Thyroid gland (tissue), 4 donors: ENCODE results near the gene HID1. TPM values are rescaled to one million over a fixed set of nuclear protein-coding genes. Genes with fewer than 3 reads are reported as not detected.
"Not testable (repeated sequence)": the region's sequence is repeated elsewhere in the genome, so short reads cannot be mapped to it uniquely, and the experiment has no call there.

Experiments used
- DNase-seq, 2 donors: peaks; one replicate each; pipeline ENCODE4 v3.0.0-alpha.2; 2019
- H3K27ac ChIP-seq, 3 donors: fragments of 200-600 bp; sonication (generic); 1 replicate in 2 of 3; 2 replicates in 1 of 3; pipeline ENCODE4 v1.5.1; 2016 to 2019; ENCODE audit warnings: mild to moderate bottlenecking in 1 of 3, moderate library complexity in 1 of 3
- H3K27me3 ChIP-seq: fragments of 200-600 bp; sonication (generic); one replicate; pipeline ENCODE4 v1.5.1; 2019
- H3K36me3 ChIP-seq, 2 donors: fragments of 200-600 bp; sonication (generic); one replicate each; pipeline ENCODE4 v1.5.1; 2016 to 2019
- H3K4me1 ChIP-seq, 2 donors: fragments of 200-600 bp; sonication (generic); one replicate each; pipeline ENCODE4 v1.5.1; 2017 to 2019
- H3K4me3 ChIP-seq, 3 donors: fragments of 200-600 bp; sonication (generic); replicated peaks in 1 of 3; 1 replicate in 2 of 3; 2 replicates in 1 of 3; pipeline ENCODE4 v1.5.1; 2016; ENCODE audit warnings: mild to moderate bottlenecking in 1 of 3
- H3K9me3 ChIP-seq: fragments of 200-600 bp; sonication (generic); one replicate; pipeline ENCODE4 v1.5.1; 2017
- CTCF ChIP-seq, 6 experiments: fragments of 200-600 bp in 3 of 6; fragments of 450-650 bp in 3 of 6; sonication (generic) in 3 of 6; IDR thresholded peaks; one replicate each; pipeline ENCODE4 v1.5.1; 2016 to 2019; ENCODE audit warnings: antibody characterized with exemption in 6 of 6, mild to moderate bottlenecking in 2 of 6, inconsistent platforms in 1 of 6, moderate library complexity in 1 of 6
- POLR2A ChIP-seq, 2 donors: fragments of 450-650 bp; IDR thresholded peaks; one replicate each; pipeline ENCODE4 v1.6.1; 2017; ENCODE audit warnings: antibody characterized with exemption in 2 of 2, mild to moderate bottlenecking in 2 of 2, moderate library complexity in 1 of 2
- WGBS, 2 donors: methylation state at CpG; one replicate each; pipeline ENCODE4 v1.1.5; 2017; 5-methylcytosine and 5-hydroxymethylcytosine counted together
- intact Hi-C: fragments of 100-400 bp; cut with DNase I; formaldehyde crosslinking; loops from one replicate; pipeline ENCODE4 v1.15.1; 2023
- total RNA-seq, 4 donors: library from RNA; depleted of rRNA; stranded (reverse); fragments of >200 nt; gene quantifications; one replicate each; pipeline ENCODE4 v1.2.3, GENCODE V29; 2016

Gene HID1
- total RNA-seq, 4 donors from 2014 or later: 19.4 to 27.4 (median 21.3) TPM

- intact Hi-C loops: no loop called here
- Histone ChIP-seq H3K36me3 (no peaks in the 10 kb centered on the region), H3K4me1 (no peaks in the 10 kb centered on the region), H3K27me3 (no peaks in the 10 kb centered on the region), H3K9me3 (no peaks in the 10 kb centered on the region), H3K27ac (no peak overlapping the region), H3K4me3 (no peak overlapping the region)
- WGBS, 2 donors: 87 to 90% methylated on average over 9 to 12 of the region's 13 CpGs
- TF ChIP-seq CTCF (IDR thresholded peaks at IDR 0.05) (no peak), POLR2A (IDR thresholded peaks at IDR 0.05) (no peak)
- no peak for DNase-seq
Measured at GRCh38 chr17:74916136-74916850, 56.3 kb downstream of the HID1 start.

GRCh38 chr17:74911423-74911822 lies 61.1 kb downstream of the HID1 start:
- 72 to 78% methylated on average over 8 of the region's 8 CpGs for WGBS, 2 donors
- H3K27ac ChIP-seq, H3K9me3 ChIP-seq, DNase-seq, H3K27me3 ChIP-seq, H3K4me3 ChIP-seq, intact Hi-C loops, H3K36me3 ChIP-seq, H3K4me1 ChIP-seq: not testable (repeated sequence)

DNA sequence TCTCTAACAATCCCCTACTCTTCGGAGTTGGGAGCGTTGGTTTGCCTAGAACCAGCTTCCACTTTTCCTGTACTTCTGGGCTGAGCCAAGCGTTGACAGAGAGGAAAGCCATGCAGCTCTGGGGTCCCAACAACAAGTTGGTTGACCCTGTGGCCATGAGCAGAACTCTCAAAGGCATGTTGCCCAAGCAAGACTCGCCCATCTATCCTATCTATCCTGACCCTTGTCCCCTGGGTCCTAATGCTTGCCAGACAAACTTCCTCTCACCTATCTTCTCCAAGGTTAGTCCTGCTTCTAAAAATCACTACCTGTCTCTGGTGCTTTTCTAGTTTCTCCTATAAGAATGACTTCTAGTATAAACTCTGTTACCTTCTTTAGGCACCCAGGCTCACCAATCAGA lies 63.5 kb downstream of the HID1 start:
- intact Hi-C loops, DNase-seq: not testable (repeated sequence)

DNA sequence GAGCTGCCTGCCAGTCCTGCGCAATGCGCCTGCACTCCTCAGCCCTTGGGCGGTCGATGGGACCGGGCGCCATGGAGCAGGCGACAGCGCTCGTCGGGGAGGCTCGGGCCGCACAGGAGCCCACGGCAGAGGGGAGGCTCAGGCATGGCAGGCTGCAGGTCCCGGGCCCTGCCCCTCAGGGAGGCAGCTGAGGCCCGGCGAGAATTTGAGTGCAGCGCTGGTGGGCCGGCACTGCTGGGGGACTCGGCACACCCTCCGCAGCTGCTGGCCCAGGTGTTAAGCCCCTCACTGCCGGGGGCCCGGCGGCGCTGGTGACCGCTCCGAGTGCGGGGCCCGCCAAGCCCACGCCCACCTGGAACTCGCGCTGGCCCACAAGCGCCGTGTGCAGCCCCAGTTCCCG lies 65.5 kb downstream of the HID1 start:
- H3K9me3 ChIP-seq: no peaks in the 10 kb centered on the region
- H3K27me3 ChIP-seq: no peaks in the 10 kb centered on the region
- DNase-seq: no peak
- H3K4me1 ChIP-seq: no peaks in the 10 kb centered on the region
- WGBS, 2 donors: 97 to 98% methylated on average over 11 to 12 of the region's 34 CpGs
- no peaks in the 10 kb centered on the region for H3K36me3 ChIP-seq
- H3K4me3 ChIP-seq: no peak overlapping the region
- no peak overlapping the region for H3K27ac ChIP-seq
- intact Hi-C loops: no loop called here
- TF ChIP-seq CTCF (IDR thresholded peaks at IDR 0.05): no peak
- TF ChIP-seq POLR2A (IDR thresholded peaks at IDR 0.05): no peak

More for the DNA sequence above, 63.5 kb downstream of the HID1 start:
- not testable (repeated sequence) for H3K27ac ChIP-seq, H3K27me3 ChIP-seq, H3K36me3 ChIP-seq, H3K9me3 ChIP-seq, H3K4me3 ChIP-seq, H3K4me1 ChIP-seq
- 68 to 77% methylated on average over 4 of the region's 4 CpGs for WGBS, 2 donors

DNA sequence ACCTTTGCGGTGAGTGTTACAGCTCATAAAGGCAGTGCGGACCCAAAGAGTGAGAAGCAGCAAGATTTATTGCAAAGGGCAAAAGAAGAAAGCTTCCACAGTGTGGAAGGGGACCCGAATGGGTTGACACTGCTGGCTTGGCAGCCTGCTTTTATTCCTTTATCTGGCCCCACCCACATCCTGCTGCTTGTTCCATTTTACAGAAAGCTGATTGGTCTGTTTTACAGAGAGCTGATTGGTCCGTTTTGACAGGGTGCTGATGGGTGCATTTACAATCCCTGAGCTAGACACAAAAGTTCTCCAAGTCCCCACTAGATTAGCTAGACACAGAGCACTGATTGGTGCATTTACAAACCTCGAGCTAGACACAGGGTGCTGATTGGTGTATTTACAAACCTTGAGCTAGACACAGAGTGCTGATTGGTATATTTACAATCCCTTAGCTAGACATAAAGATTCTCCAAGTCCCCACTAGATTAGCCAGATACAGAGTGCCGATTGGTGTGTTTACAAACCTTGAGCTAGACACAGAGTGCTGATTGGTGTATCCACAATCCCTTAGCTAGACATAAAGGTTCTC lies 66.3 kb downstream of the HID1 start:
- H3K9me3 ChIP-seq, DNase-seq, H3K4me3 ChIP-seq, H3K27me3 ChIP-seq, H3K36me3 ChIP-seq, intact Hi-C loops, H3K4me1 ChIP-seq, H3K27ac ChIP-seq: not testable (repeated sequence)
- WGBS, 2 donors: 81 to 88% methylated on average over 6 of the region's 6 CpGs

GRCh38 chr17:74904687-74905409 lies 67.7 kb downstream of the HID1 start:
- H3K4me3 ChIP-seq: no peak overlapping the region
- WGBS, 2 donors: 78 to 82% methylated on average over 6 to 7 of the region's 7 CpGs
- H3K27me3 ChIP-seq: no peaks in the 10 kb centered on the region
- TF ChIP-seq POLR2A (IDR thresholded peaks at IDR 0.05): no peak
- TF ChIP-seq CTCF (IDR thresholded peaks at IDR 0.05): no peak
- no peaks in the 10 kb centered on the region for H3K4me1 ChIP-seq
- no peaks in the 10 kb centered on the region for H3K9me3 ChIP-seq
- intact Hi-C loops: no loop called here
- H3K36me3 ChIP-seq: no peaks in the 10 kb centered on the region
- DNase-seq: no peak
- no peak overlapping the region for H3K27ac ChIP-seq
